ENCODE measurements around the gene DRC1. TPM values are rescaled to one million over a fixed set of nuclear protein-coding genes. Genes with fewer than 3 reads are reported as not detected.

The DRC1 gene
- polyA plus RNA-seq, 1 of the 3 experiments (the other 2 are of a cell fraction), result 0.18 TPM

DNA sequence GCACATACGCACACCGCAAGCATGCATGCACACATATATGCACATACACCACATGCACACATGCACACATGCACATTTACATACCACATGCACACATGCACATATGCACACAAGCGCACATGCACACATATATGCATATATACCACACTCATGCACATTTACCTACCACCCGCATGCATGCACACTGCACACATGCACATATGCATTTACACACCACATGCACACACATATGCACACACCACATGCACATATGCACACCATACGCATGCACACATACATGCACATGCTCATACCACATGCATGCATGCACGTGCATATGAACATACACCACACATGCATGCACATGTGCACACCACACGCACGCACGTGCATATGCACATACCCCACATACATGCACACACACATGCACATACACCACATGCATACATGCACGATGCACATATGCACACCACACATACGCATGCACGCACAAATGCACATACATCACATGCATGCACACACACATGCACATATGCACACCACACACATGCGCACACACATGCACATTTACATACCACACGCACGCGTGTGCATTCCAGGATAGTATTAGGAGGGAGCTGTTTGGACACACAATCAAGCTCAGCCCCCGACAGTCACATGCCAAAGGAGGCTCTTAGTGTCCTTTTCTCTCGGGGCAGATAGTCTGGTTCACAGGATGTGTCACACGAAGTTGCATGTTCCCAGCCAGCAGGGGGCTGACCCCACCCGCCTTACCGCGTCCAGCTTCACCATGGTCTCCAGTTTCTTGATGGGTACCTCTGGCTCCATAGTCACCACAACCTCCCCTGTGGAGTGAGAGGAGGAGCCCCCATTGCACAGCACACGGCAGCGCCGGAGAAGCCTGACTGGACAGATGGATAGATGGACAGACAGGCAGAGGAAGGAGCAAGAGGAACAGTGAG, 70.3 kb downstream of the DRC1 start:
- H3K9ac ChIP-seq, result no peak overlapping the region
- H3K36me3 ChIP-seq (replicated peaks in 1 of 2; ENCODE audit: control insufficient read depth in 1 of 2, insufficient read depth in 2 of 2, low read length in 1 of 2), result no peaks in the 10 kb centered on the region
- H3K9me3 ChIP-seq, result no peaks in the 10 kb centered on the region
- no peak overlapping the region for H3K27ac ChIP-seq (ENCODE audit: low read depth in 2 of 2, low read length in 1 of 2)
- peaks cover 4% of the 10 kb centered on the region for H3F3A ChIP-seq (replicated peaks; ENCODE audit: insufficient read depth)
- no peaks in the 10 kb centered on the region for H3K79me2 ChIP-seq (ENCODE audit: insufficient read depth)
- H3K4me2 ChIP-seq, result no peak overlapping the region
- no peaks in the 10 kb centered on the region for H4K20me1 ChIP-seq (ENCODE audit: insufficient read depth)
- no peaks in the 10 kb centered on the region for H3K27me3 ChIP-seq (ENCODE audit: insufficient read depth)
- DNase-seq, result peak; percentile 70
- ChIA-PET POLR2A (no interaction called here), CTCF (interaction anchor here (0.6 to 2.8 kb wide), 13 partner anchors 9 to 273 kb away, joined by 3 to 22 read pairs (median 3); partner anchors contain the start of gene ADGRF3)
- WGBS (ENCODE audit: low lambda C conversion rate), result 76% methylated on average over 25 of the region's 25 CpGs
- H3K4me1 ChIP-seq (ENCODE audit: control insufficient read depth in 1 of 2, insufficient read depth in 2 of 2, low read depth in 1 of 2, low read length in 1 of 2), result no peaks in the 10 kb centered on the region; a peak in 1 of 4 replicates
- H3K9me2 ChIP-seq, result no peaks in the 10 kb centered on the region
- H2AFZ ChIP-seq (ENCODE audit: low read depth), result no peak overlapping the region
- H3K4me3 ChIP-seq (ENCODE audit: low read depth in 2 of 2, low read length in 1 of 2), result no peak overlapping the region
- no peak for TF ChIP-seq NRF1 (IDR thresholded peaks at IDR 0.05; ENCODE audit: low read depth, low read length)
- TF ChIP-seq CTCF (IDR thresholded peaks at IDR 0.05), result 0 out of 2 replicates have a peak, but pooled peaks have one; percentile 16
- no peak for TF ChIP-seq CHD2 (IDR thresholded peaks at IDR 0.05; ENCODE audit: low read length, partially characterized antibody)
- TF ChIP-seq YY1 (IDR thresholded peaks at IDR 0.05; ENCODE audit: low read depth), result no peak
- TF ChIP-seq, protein P1, sequence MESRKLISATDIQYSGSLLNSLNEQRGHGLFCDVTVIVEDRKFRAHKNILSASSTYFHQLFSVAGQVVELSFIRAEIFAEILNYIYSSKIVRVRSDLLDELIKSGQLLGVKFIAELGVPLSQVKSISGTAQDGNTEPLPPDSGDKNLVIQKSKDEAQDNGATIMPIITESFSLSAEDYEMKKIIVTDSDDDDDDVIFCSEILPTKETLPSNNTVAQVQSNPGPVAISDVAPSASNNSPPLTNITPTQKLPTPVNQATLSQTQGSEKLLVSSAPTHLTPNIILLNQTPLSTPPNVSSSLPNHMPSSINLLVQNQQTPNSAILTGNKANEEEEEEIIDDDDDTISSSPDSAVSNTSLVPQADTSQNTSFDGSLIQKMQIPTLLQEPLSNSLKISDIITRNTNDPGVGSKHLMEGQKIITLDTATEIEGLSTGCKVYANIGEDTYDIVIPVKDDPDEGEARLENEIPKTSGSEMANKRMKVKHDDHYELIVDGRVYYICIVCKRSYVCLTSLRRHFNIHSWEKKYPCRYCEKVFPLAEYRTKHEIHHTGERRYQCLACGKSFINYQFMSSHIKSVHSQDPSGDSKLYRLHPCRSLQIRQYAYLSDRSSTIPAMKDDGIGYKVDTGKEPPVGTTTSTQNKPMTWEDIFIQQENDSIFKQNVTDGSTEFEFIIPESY (IDR thresholded peaks at IDR 0.05; ENCODE audit: borderline replicate concordance, low read depth), result no peak
- TF ChIP-seq SMC3 (IDR thresholded peaks at IDR 0.05; ENCODE audit: low read depth, low read length), result peak; percentile 23; the same call in 1 of the 2 replicates
- no peak for TF ChIP-seq MEF2A (IDR thresholded peaks at IDR 0.05; ENCODE audit: borderline replicate concordance, low read depth)
- peak; percentile 53 for TF ChIP-seq RAD21 (IDR thresholded peaks at IDR 0.05; ENCODE audit: low read length)
- no peak for TF ChIP-seq RCOR1 (IDR thresholded peaks at IDR 0.05; ENCODE audit: low read length)
- TF ChIP-seq, protein P2, sequence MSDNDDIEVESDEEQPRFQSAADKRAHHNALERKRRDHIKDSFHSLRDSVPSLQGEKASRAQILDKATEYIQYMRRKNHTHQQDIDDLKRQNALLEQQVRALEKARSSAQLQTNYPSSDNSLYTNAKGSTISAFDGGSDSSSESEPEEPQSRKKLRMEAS (IDR thresholded peaks at IDR 0.05; ENCODE audit: low read depth), result no peak

Data from SK-N-SH (cell line).